GM18873 (cell line): Measurements from ENCODE around the gene PCNX3.

Source experiments
- ATAC-seq: cut with Tn5 transposase; IDR thresholded peaks from one replicate; pipeline ENCODE4 v1.9.1; 2021; ENCODE audit warnings: mild to moderate bottlenecking, moderate library complexity, moderate number of reproducible peaks; ENCODE audit not compliant: unreplicated experiment, low FRiP score

The PCNX3 gene

DNA sequence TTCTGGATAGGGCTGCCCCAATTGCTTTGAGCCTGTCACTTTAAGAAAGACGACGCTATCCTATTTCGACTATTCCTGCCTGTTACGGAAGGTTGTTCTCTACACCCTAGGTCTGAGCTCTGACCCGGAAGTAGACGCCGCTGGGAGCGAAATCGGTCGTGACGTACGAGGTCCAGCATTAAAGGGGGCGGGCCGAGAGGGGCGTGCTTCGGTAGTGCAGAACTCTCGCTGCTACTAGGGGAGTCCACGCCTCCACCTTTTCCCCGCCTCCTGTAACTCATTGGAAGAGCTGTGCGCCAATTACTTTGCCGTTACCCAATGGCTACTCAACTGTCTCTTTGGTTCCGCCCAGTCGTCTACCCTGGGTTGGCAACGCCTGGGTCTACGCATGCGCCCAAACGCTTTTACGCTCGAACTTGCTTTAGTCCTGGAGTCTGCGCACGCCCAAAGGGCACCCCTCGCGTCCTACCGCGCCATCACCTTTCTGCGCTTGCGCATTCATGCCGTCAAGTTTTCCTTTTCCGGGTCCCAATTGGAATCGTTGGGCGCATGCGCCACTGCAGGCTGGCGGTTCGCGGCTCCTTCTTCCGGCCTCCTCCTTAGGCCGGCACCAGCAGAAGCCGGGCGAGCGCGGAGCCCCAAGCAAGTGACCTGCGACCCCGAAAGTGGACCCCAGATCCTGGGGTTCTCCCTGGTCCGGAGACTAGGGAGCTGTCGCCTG, at the start of gene PCNX3:
PCNX3 (plus strand) TSS at position 548 of the 721 bp plus-strand sequence. CDS start 536 bp downstream, outside the sequence.
- peak; percentile 76 for ATAC-seq

DNA sequence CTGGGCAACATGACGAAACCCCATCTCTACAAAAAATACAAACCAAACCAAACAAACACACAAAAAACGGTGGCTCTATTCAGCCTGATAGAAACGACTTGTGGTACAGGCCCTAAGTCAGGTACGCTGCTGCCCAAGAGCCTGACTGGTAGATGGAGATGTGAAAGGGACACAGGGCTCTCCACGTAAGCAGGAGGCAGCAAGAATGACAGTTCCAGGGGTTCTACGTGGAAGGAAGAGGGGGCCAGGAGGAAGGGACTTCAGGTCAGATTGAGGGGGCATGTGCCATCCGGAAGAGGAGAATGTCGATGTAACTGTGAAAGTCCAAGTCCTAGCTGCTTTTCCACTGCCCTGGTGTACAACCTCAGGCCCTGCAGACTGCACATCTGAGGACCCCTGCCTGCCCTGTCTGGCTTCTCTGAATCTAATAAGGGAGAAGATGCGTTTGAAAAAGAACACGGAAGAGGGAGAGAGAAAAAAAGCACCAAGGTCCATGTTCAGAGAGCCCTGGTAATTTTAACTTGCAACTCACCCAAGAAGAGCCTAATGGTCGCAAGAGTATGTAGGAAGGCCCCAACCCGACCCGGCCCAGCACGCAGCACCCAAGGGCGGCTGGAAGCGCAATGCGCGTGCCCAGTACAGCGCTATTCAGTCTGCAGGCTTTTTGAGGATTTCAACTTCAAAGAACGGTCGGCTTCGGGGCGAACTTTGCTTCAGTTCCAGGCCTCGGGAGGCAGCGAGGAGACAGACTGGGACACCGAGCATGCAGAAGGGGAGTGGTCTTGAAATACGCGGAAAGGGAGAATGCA, 46.2 kb upstream of the PCNX3 start:
- no peak for ATAC-seq

DNA sequence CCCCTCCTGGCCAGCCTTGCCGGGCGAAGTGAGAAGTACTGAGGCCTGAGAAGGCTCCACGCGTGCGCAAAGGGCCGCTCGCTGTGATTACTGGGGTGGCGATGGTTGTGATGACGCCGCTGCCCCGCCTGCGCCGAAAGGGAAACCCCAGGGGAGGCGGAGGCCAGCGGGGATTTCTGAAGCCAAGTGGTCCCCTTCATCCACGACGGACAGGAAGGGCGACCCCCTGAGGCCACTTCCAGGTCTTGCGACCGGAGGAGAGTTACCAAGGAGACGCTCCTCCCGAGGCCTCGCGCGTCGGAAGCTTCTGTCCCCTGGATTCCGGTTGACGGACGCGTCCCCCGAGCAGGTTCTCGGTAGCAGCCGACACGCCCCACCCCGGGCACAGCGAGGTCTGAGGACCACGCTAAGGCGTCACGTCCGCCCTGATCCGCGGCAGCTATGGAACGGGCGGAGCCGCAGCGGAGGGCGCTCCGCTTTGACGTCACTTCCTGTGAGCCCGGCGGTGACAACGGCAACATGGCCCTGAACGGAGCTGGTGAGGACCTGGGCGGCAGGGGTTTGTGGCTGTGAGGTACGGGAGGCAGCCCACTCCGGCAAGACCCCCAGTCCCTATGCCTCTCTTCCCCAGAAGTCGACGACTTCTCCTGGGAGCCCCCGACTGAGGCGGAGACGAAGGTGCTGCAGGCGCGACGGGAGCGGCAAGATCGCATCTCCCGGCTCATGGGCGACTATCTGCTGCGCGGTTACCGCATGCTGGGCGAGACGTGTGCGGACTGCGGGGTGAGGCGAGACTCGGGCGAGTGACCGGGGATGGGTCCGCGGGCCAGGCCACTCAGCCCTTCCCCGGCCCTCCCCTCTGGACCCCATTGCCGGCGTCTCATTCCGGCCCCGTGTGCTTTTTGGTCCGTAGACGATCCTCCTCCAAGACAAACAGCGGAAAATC, 45.3 kb upstream of the PCNX3 start, which contains the start of gene ZNRD2:
ZNRD2 (plus strand) TSS at position 505 of the 946 bp plus-strand sequence; CDS start at position 520, 15 bp downstream.
- ATAC-seq = peak; percentile 58

DNA sequence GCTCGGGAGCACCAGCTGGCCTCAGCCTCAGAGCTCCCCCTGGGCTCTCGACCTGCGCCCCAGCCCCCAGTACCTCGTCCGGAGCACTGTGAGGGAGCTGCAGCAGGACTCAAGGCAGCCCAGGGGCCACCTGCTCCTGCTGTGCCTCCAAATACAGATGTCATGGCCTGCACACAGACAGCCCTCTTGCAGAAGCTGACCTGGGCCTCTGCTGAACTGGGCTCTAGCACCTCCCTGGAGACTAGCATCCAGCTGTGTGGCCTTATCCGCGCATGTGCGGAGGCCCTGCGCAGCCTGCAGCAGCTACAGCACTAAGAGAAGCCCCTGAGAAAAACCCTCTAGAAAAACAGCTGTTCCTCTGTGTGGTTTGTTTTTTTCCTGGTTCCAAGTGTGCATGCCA, 44.2 kb upstream of the PCNX3 start:
- no peak for ATAC-seq

DNA sequence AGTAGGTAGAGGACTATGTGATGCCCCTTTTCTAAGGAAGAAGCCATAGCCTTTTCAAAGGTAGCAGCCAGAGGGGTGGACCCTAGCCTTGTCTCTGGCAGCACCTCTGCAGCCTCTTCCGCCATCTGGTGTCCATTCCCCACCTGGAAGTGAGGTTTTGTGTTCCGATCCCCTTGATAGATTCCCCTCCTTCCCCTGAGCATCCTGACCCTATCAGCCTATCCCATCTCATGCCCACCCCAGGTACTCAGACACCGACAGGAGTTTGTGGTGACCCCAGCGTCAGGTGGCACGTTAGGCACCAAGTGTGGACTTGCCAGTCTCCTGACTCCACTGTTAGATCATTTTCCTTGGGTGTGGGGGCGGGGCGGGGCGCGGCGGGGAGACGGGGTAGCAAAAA, 43.6 kb upstream of the PCNX3 start:
- no peak for ATAC-seq

DNA sequence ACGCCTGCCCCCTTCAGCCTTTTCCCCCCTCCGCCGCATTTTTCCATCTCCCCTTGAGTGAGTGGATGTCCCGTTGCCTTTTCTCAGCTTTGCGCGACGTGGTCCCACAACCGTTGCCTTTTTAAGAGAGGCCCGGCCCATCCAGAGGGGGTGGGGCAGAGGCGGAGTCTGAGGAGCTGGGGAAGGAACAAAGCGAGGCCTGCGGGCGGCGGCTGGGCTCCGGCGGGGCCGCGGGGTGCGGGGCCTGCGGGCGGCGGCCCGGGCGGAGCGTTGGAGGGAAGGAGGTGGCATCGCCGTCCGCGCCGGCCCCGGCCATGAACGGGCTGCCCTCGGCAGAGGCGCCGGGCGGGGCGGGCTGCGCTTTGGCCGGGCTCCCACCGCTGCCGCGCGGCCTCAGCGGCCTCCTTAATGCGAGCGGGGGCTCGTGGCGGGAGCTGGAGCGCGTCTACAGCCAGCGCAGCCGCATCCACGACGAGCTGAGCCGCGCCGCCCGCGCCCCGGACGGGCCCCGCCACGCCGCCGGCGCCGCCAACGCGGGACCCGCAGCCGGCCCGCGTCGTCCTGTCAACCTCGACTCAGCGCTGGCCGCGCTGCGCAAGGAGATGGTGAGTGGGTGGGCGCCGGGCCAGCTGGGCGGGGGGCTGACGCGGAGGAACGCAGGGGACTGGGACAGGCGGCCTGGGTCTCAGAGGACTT, 43.1 kb upstream of the PCNX3 start, which contains the start of gene FAM89B:
FAM89B (plus strand) TSS at position 183 of the 696 bp plus-strand sequence; CDS start at position 315, 132 bp downstream.
- ATAC-seq = no peak

DNA sequence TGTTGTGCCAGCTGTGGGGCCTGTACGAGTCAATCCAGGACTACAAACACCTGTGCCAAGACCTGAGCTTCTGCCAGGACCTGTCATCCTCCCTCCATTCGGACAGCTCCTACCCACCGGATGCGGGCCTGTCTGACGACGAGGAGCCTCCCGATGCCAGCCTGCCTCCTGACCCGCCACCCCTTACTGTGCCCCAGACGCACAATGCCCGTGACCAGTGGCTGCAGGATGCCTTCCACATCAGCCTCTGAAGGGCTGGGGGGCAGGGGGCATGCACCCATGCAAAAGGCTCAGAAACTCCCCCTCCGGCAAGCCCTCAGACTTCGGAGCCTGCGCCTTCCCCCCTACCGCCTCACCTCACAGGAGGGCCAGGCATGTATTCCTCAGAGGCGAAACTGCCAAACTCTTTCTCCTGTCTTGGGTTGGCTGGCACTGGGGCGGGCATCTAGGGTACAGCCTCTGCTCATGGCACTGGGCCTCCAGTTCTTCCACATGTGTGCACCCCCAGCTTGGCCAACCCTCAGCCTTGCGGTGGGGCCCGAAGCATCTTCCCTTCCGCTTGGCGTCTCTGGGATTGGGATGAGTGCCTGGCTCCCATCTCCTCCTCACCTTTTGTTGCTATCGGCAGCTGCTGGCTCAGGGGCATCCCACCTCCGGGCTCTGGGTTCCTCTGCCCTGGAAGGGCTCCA, 42.0 kb upstream of the PCNX3 start:
- ATAC-seq = no peak

DNA sequence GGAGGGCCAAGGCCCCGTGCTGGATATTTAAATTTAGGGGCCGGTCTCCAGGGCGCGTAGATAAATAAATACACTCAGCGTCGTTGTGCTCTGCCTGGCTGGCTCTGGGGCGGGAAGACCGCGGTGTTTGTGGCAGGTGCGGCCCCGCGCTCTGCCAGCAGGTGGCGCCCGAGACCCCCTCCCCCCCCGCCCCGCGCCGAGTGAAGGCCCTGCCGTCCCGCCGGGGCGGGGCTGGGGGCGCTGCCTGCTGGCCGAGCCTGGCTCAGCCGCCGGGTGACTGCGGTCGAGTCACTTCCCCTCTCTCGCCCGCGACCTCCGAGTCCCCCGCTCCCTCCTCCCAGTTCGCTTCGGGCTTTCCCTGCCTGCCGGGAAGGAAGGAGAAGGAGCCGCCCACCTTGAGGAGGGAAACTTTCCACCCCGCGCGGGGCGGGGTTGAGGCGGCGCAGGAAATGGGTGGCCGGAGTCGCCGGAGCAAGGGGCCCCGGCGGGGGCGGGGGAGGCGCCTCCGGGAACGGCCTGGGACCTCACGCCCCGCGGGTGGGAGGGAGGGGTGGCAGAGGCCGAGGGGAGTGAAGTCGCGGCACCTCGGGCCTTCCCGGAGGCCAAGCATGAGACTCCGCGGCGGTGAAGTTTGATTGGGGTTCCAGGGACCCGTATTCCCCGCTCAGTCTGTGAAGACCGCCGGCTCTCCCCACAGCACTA, 41.3 kb upstream of the PCNX3 start:
- ATAC-seq = peak; percentile 24

DNA sequence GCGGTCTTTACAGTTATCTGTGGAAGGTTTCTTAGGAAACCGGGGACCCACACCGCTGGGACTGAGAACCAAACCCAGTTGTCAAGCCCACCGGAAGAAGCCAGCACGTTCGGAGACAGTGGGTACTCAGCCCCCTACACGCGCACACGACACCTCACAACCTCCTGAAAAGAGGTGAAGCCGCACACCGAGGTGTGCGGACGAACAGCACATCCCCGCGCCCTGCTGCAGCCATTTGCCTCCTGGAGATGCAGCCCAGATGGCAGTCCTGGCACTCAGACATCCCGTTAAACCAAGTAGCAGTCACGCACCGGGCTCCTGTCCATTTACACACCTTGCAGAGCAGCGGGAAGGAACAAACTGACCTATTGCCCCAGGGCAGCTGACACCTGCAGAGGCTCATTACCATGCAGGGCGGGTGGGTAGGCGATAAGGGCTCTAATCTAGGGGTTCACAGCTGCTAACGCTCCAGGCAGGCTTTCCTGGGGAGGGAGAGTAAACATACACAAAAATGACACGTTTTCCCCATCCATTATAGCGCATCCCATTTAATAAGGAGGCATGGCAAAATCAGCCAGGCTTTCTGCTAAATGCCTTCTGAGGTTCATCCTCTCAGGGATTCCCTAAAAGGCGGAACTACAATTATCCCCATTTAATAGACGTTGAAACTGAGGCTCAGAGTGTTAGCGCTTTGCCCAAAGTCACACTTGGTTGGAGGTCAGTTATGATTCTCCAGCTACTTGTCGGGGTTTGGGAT, 40.6 kb upstream of the PCNX3 start:
- no peak for ATAC-seq

DNA sequence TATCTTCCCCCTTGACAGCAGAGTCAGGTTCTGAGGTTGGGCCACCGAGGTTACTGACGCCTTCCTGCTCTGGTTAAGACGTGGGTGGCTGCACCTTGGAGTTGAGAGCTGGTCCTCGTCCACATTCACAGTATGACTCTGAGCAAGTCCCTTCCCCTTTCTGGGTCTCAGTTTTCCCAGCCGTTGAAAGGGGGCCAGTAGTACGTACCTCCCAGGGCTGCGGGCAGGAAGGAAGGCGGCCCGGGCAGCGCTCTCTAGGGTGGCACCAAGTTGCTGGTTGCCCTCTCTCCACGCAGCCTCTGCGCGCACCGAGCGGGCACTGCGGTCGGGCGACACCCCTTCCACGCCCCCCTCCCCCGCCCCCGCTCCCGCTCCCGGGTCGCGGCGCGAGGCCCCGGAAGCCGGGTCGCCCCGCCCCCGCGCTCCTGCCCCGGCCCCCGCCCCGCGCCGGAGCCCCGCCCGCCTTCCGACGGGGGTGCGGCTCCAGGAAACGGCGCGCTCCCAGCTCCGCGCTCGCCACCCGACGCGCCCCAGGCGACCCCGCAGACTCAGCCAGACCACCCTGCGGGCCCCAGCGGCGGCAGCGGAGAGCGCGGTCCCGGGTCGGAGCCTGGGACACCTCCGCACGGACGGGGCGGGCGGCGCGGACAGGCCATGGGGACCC, 39.9 kb upstream of the PCNX3 start, which contains the start of gene EHBP1L1:
EHBP1L1 (plus strand) TSS at position 486 of the 664 bp plus-strand sequence. CDS start 250 bp downstream, outside the sequence.
- ATAC-seq = no peak

DNA sequence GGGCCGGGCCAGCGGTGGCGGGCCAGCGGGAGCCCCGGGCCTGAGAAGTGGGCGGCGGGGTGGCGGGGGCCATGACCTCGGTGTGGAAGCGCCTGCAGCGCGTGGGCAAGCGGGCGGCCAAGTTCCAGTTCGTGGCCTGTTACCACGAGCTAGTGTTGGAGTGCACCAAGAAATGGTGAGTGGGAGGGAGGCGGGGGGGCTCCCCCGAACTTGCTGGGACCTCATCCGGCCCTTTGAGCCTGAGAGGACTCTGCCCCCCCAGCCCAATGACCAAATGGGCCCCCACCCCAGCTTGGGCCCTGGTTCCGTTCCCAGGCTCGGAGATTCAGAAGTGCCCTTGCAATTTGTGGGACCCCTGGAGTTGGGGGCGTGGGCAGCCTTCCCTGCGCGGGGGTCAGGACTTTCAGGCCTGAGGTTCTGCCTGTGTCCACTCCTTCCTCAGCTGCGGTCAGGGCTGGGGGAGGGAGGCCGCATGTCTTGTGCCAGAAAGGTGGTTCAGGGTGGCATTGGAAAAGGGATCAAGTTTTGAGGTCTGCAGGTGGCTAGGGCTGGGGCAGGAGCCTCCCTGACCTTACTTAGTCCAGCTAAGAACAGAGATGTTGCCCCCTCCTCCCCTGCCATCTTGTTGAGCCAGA, 39.2 kb upstream of the PCNX3 start:
- no peak for ATAC-seq

DNA sequence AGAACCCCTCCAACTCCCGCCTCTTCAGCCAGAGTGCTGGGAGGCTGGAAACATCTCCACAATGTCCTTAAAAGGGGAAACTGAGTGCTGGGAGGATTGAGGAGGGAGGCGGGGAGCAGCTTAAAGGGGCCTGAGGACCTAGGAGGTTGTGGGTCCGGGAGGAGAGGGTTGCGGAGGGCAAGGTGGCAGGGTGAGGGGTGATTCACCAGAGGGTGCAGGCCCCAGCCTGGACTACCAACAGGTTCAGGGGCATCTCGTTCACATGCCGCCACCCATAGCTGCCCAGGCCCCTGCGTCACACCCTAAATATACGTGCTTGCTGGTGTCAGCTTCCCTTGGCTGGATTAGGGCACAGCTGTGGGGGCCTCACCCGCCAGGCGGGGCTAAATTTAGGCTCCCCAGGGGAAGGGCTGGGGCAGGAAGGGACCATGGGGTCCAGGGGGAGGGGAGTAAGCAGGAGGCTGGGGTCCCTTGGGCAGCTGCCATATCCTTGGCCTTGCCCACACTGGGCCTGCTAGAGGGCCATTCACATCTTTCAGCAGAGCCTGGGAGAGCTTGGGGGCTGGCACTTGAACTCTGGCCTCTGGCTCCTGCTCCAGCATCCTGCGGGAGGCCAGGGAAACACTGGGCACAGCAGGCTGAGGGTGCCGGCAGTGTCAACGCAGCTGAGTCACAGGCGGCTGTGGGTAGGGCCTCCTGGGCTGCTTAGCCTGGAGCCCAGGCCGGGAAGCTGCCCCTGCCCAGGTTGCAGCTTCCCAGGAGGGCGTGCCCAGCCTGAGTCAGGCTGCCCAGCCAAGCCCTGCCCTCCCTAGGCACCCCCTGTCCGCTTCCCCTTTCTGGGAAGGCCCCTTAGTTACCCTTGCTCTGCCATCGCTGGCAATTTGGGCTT, 38.5 kb upstream of the PCNX3 start:
- no peak for ATAC-seq

DNA sequence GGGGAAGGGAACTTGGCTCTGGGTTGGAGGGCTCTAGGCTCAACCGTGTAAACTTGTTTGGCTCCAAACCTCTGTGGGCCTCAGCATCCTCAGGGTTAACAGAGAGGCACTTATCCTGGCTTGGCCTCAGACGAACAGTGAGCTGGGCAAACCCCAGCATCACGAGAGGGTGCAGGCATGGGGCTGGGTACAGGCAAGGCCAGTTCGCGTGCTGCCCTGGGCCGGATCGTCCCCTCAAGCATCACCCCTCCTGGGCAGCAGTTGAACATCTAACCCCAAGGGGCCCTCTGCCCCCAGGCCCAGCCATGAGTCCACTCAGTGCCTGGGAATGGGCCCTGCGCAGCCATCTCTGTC, 37.8 kb upstream of the PCNX3 start:
- ATAC-seq = no peak

DNA sequence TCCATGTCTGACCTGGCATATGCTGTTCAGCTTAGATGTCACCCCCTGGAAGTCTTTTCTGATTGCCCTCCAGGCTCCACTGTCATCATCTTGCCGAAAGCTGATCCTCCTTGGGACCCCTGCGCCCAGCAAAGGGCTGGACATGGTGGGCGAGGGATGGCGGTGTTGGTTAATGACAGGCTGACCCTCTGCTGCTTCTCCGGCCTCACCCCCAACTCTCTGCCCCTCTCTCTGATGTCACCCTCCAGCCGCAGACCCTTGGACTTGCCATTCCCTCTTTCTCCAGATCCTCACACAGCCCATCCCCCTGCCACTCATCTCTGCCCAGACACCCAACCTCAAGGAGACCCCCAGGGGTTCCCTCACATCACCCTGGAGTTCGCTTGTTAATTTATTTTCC, 37.4 kb upstream of the PCNX3 start:
- no peak for ATAC-seq

DNA sequence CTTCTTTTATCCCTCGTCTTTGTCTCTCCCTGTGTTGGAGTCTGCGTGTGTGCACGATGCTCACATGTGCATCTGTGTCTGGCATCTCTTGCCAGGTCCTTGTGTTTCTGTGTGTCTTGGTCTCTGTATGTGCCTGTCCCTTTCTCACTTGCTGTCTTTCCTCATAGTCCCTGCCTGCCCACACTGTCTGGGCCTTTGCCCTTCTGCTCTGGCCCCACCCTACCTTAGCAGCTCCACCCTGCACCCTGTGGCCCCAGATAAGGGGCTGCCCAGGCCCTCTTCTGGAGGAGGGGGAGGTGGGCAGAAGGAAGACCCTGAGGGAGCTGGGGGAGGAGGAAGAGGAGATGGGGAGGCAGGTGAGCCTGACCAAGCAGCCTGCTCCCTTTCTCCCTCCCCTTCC, 36.9 kb upstream of the PCNX3 start:
- no peak for ATAC-seq

DNA sequence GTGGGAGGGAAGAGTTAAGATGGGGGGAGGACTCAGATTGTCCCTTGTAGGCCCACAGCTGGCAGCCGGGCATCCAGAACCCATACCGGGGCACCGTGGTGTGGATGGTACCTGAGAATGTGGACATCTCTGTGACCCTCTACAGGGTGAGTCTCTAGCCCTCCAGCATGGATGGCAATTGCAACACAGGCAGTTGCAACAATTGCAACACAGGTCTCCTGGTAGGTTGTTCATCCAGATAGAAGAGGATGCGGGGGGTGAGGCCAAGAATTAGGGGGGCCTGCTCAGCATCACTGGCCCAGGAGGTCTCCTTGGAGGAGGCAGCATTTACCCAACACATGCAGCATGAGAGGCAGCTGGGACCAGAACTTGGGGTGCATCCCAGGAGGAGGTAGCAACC, 36.3 kb upstream of the PCNX3 start:
- ATAC-seq = no peak
